Hematopoietic multipotent progenitor cell treated with erythropoietin and hydrocortisone succinate and interleukin-3 and kit ligand, for 4 days (in vitro differentiated cells): ENCODE measurements around the gene ARPC1A.

Experiments
- DNase-seq: peaks from one replicate; pipeline ENCODE4 v3.0.0-alpha.2; 2015

ARPC1A gene

DNA sequence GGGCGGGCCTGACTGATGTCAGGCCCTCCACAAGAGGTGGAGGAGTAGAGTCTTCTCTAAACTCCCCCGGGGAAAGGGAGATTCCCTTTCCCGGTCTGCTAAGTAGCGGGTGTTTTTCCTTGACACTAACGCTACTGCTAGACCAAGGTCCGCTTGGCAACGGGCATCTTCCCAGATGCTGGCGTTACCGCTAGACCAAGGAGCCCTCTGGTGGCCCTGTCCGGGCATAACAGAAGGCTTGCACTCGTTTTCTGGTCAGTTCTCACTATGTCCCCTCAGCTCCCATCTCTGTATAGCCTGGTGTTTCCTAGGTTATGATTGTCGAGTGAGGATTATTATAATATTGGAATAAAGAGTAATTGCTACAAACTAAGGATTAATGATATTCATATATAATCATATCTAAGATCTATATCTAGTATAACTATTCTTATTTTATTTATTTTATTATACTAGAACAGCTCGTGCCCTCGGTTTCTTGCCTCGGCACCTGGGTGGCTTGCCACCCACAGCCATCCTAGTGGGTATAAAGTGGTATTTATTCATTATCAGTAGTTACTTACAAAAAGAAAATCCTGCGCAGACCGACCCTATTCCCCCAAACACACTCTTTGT is 89.9 kb downstream of the ARPC1A start:
- peak; percentile 58 for DNase-seq
